ENCODE data around the gene ENO4. TPM values are rescaled to one million over a fixed set of nuclear protein-coding genes. Genes with fewer than 3 reads are reported as not detected.

Gene ENO4
- total RNA-seq, 4 donors from 2014 or later, result 0.44 to 1.8 (median 1.2) TPM

- no peak for DNase-seq
- WGBS, 2 donors, result 56 to 64% methylated on average over 7 of the region's 7 CpGs
- Histone ChIP-seq H3K27ac (no peak overlapping the region), H3K9me3 (no peaks in the 10 kb centered on the region), H3K36me3 (no peaks in the 10 kb centered on the region), H3K27me3 (no peaks in the 10 kb centered on the region), H3K4me3 (replicated peaks in 1 of 3) (no peak overlapping the region), H3K4me1 (no peaks in the 10 kb centered on the region)
- TF ChIP-seq POLR2A (IDR thresholded peaks at IDR 0.05) (no peak), CTCF (IDR thresholded peaks at IDR 0.05) (no peak)
- intact Hi-C loops (cut with DNase I), result no loop called here
These were observed 23.4 kb upstream of the ENO4 start for GRCh38 chr10:116825901-116826300.

GRCh38 chr10:116826803-116827202 lies 22.5 kb upstream of the ENO4 start:
- TF ChIP-seq POLR2A (IDR thresholded peaks at IDR 0.05) (no peak), CTCF (IDR thresholded peaks at IDR 0.05) (no peak)
- Histone ChIP-seq H3K36me3 (no peaks in the 10 kb centered on the region), H3K4me3 (replicated peaks in 1 of 3) (no peak overlapping the region), H3K27ac (no peak overlapping the region), H3K4me1 (no peaks in the 10 kb centered on the region), H3K9me3 (no peaks in the 10 kb centered on the region), H3K27me3 (no peaks in the 10 kb centered on the region)
- no peak for DNase-seq
- intact Hi-C loops (cut with DNase I), result no loop called here
- WGBS, 2 donors, result 89 to 91% methylated on average over 7 of the region's 7 CpGs

GRCh38 chr10:116827214-116827671 lies 22.1 kb upstream of the ENO4 start:
- H3K4me1 ChIP-seq, result no peaks in the 10 kb centered on the region
- intact Hi-C loops (cut with DNase I), result no loop called here
- H3K4me3 ChIP-seq (replicated peaks in 1 of 3), result no peak overlapping the region
- no peak overlapping the region for H3K27ac ChIP-seq
- no peaks in the 10 kb centered on the region for H3K27me3 ChIP-seq
- DNase-seq, result no peak
- 84 to 88% methylated on average over 10 to 11 of the region's 11 CpGs for WGBS, 2 donors
- TF ChIP-seq CTCF (IDR thresholded peaks at IDR 0.05) (no peak), POLR2A (IDR thresholded peaks at IDR 0.05) (no peak)
- H3K9me3 ChIP-seq, result no peaks in the 10 kb centered on the region
- H3K36me3 ChIP-seq, result no peaks in the 10 kb centered on the region

GRCh38 chr10:116828116-116828515 lies 21.2 kb upstream of the ENO4 start:
- DNase-seq, result no peak
- Histone ChIP-seq H3K27ac (no peak overlapping the region), H3K9me3 (no peaks in the 10 kb centered on the region), H3K36me3 (no peaks in the 10 kb centered on the region), H3K4me1 (no peaks in the 10 kb centered on the region), H3K27me3 (no peaks in the 10 kb centered on the region), H3K4me3 (replicated peaks in 1 of 3) (no peak overlapping the region)
- intact Hi-C loops (cut with DNase I), result no loop called here
- TF ChIP-seq POLR2A (IDR thresholded peaks at IDR 0.05) (no peak), CTCF (IDR thresholded peaks at IDR 0.05) (no peak)
- WGBS, 2 donors, result 84 to 89% methylated on average over 2 of the region's 2 CpGs

GRCh38 chr10:116829711-116830110 lies 19.6 kb upstream of the ENO4 start:
- WGBS, 2 donors, result 90 to 93% methylated on average over 9 of the region's 9 CpGs
- Histone ChIP-seq H3K9me3 (no peaks in the 10 kb centered on the region), H3K4me3 (replicated peaks in 1 of 3) (no peak overlapping the region), H3K27ac (no peak overlapping the region), H3K4me1 (no peaks in the 10 kb centered on the region), H3K27me3 (no peaks in the 10 kb centered on the region), H3K36me3 (no peaks in the 10 kb centered on the region)
- DNase-seq, result no peak
- intact Hi-C loops (cut with DNase I), result no loop called here
- TF ChIP-seq POLR2A (IDR thresholded peaks at IDR 0.05) (no peak), CTCF (IDR thresholded peaks at IDR 0.05) (no peak)
